CD14-positive monocyte (primary cell): ENCODE results near the gene HOXA7. TPM values are rescaled to one million over a fixed set of nuclear protein-coding genes. Genes with fewer than 3 reads are reported as not detected.

Source experiments
- DNase-seq, 3 donors: peaks; one replicate each; pipeline ENCODE4 v3.0.0-alpha.2; 2011 to 2022
- H2AFZ ChIP-seq: 2 replicates; pipeline ENCODE4 v1.6.0; 2012; ENCODE audit warnings: mild to moderate bottlenecking, low read depth, low read length, inconsistent platforms; ENCODE audit not compliant: insufficient read depth, poor library complexity, severe bottlenecking
- H3K27ac ChIP-seq, 2 donors: 1 replicate in 1 of 2; 2 replicates in 1 of 2; pipeline ENCODE4 v1.5.1; 2012 to 2013; ENCODE audit warnings: low read length in 2 of 2, control low read depth in 1 of 2, inconsistent platforms in 1 of 2, low read depth in 1 of 2, mild to moderate bottlenecking in 1 of 2
- H3K27me3 ChIP-seq, 2 donors: one replicate each; pipeline versions ENCODE4 v1.6.0 to v1.6.1; 2011 to 2013; ENCODE audit warnings: low read length in 2 of 2; ENCODE audit not compliant: control insufficient read depth in 2 of 2, insufficient read depth in 2 of 2
- H3K36me3 ChIP-seq, 2 donors: replicated peaks in 1 of 2; 1 replicate in 1 of 2; 2 replicates in 1 of 2; pipeline versions ENCODE4 v1.5.1 to v1.6.1; 2012 to 2013; ENCODE audit warnings: low read length in 2 of 2, control low read depth in 1 of 2, inconsistent platforms in 1 of 2, mild to moderate bottlenecking in 1 of 2; ENCODE audit not compliant: insufficient read depth in 2 of 2, control insufficient read depth in 1 of 2
- H3K4me1 ChIP-seq, 2 donors: 1 replicate in 1 of 2; 2 replicates in 1 of 2; pipeline versions ENCODE4 v1.5.1 to v1.6.1; 2012 to 2013; ENCODE audit warnings: low read length in 2 of 2, control low read depth in 1 of 2, inconsistent platforms in 1 of 2, mild to moderate bottlenecking in 1 of 2, moderate library complexity in 1 of 2; ENCODE audit not compliant: insufficient read depth in 2 of 2, control insufficient read depth in 1 of 2
- H3K4me2 ChIP-seq: replicated peaks from 2 replicates; pipeline ENCODE3; 2012; ENCODE audit warnings: low read length, moderate library complexity, mild to moderate bottlenecking; ENCODE audit not compliant: poor library complexity, severe bottlenecking; ENCODE audit errors: extremely low read depth
- H3K4me3 ChIP-seq, 3 experiments: fragments of 200-600 bp in 1 of 3; sonication (generic) in 1 of 3; replicated peaks in 1 of 3; 1 replicate in 2 of 3; 2 replicates in 1 of 3; pipeline ENCODE4 v1.5.1; 2011 to 2013; ENCODE audit warnings: low read length in 3 of 3, mild to moderate bottlenecking in 3 of 3, control low read depth in 2 of 3, low read depth in 2 of 3, inconsistent platforms in 1 of 3, moderate library complexity in 1 of 3
- H3K79me2 ChIP-seq: 2 replicates; pipeline ENCODE4 v1.6.0; 2012; ENCODE audit warnings: mild to moderate bottlenecking, control low read depth, inconsistent platforms, low read length, moderate library complexity; ENCODE audit not compliant: insufficient read depth
- H3K9ac ChIP-seq: 2 replicates; pipeline ENCODE4 v1.6.0; 2017; ENCODE audit warnings: low read length, mild to moderate bottlenecking; ENCODE audit not compliant: insufficient read depth, poor library complexity, severe bottlenecking
- H3K9me3 ChIP-seq, 2 donors: replicated peaks in 1 of 2; 1 replicate in 1 of 2; 2 replicates in 1 of 2; pipeline versions ENCODE4 v1.5.1 to v1.6.1; 2012 to 2013; ENCODE audit warnings: low read length in 2 of 2, control low read depth in 1 of 2; ENCODE audit not compliant: control insufficient read depth in 1 of 2, insufficient read depth in 1 of 2
- H4K20me1 ChIP-seq: 2 replicates; pipeline ENCODE4 v1.6.0; 2012; ENCODE audit warnings: mild to moderate bottlenecking, low read length, control low read depth, moderate library complexity; ENCODE audit not compliant: insufficient read depth
- H3K27ac Mint-ChIP-seq, 7 donors: one replicate each; pipeline ENCODE4 v1.8.0; 2020; ENCODE audit warnings: mild to moderate bottlenecking in 7 of 7, mixed read lengths in 7 of 7, moderate library complexity in 6 of 7, inconsistent platforms in 2 of 7
- H3K27me3 Mint-ChIP-seq, 3 donors: one replicate each; pipeline ENCODE4 v1.8.0; 2021 to 2022; ENCODE audit warnings: low read depth in 3 of 3, mild to moderate bottlenecking in 3 of 3, mixed read lengths in 3 of 3, moderate library complexity in 3 of 3, inconsistent platforms in 1 of 3
- H3K36me3 Mint-ChIP-seq, 2 donors: one replicate each; pipeline ENCODE4 v1.8.0; 2020; ENCODE audit warnings: mixed read lengths in 2 of 2, inconsistent platforms in 1 of 2, mild to moderate bottlenecking in 1 of 2
- H3K4me1 Mint-ChIP-seq: one replicate; pipeline ENCODE4 v1.8.0; 2020; ENCODE audit warnings: mild to moderate bottlenecking, mixed read lengths
- H3K4me3 Mint-ChIP-seq, 2 donors: one replicate each; pipeline ENCODE4 v1.8.0; 2020; ENCODE audit warnings: mild to moderate bottlenecking in 2 of 2, mixed read lengths in 2 of 2, moderate library complexity in 1 of 2
- H3K9me3 Mint-ChIP-seq, 7 donors: one replicate each; pipeline ENCODE4 v1.8.0; 2020 to 2022; ENCODE audit warnings: mixed read lengths in 7 of 7, mild to moderate bottlenecking in 6 of 7, moderate library complexity in 6 of 7, inconsistent platforms in 2 of 7
- CTCF ChIP-seq: fragments of 200-600 bp; IDR thresholded peaks from one replicate; pipeline ENCODE4 v1.8.0; 2022; ENCODE audit warnings: antibody characterized with exemption, mild to moderate bottlenecking
- WGBS: methylation state at CpG from one replicate; pipeline ENCODE4 v1.1.5; 2013; ENCODE audit warnings: missing lambda C conversion rate; ENCODE audit not compliant: insufficient coverage; 5-methylcytosine and 5-hydroxymethylcytosine counted together
- intact Hi-C, 2 donors: fragments of 100-400 bp; cut with micrococcal nuclease; formaldehyde crosslinking; loops; one replicate each; pipeline versions ENCODE4 v1.15.0 to v1.15.1; 2023
- polyA plus RNA-seq, 3 donors: library from polyadenylated mRNA; depleted of rRNA in 1 of 3; unstranded in 2 of 3; stranded (reverse) in 1 of 3; fragments of 300-500 nt in 2 of 3; fragments of >200 nt in 1 of 3; fragmentation: Illumina TruSeq in 2 of 3; gene quantifications; 1 replicate in 2 of 3; 2 replicates in 1 of 3; pipeline ENCODE4 v1.2.3, GENCODE V29; 2012 to 2021

HOXA7 gene
- polyA plus RNA-seq, 3 donors, result not detected

DNA sequence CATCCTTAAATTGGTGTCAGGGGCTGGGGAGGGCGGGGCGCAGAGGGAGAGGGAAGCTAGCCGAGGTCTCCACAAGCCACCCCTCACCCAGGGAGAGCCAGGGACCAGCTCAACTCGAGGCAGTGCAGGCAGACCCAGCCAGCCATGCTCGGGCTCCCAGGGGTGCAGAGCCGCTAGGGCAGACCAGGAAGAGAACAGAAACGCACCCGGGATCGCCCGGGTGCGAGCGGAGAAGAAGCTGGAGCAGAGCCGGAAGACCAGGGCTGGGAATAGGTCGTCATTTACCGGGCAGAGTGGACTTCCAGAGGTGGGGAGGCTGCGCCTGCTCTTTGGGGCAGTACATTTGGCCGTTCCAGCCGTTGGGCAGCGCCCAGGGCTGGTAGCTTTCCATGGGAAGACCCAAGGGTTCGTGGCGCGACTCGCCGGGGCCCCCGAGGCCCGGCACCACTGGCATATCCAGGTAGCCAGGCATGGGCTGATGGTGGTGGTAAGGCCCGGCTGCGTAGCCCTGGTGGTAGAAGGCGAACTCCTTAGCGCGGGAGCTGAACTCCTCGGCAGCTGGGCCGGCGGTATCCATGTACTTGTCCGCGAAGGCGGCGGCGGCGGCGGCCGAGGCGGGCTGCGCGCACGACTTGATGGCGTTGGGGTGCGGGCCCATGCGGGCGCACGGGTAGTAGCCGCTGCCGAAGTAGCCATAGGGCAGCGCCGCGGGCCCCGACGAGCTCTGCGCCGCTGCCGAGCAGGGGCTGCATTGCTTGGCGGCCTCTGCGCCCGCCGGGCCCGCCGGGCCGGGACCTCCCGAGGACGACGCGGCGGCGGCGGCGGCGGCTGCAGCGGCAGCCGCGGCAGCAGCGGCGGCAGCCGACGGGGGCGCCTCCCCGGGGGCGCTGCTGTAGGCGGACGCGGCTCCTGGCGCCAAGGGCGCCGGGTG is 42.7 kb upstream of the HOXA7 start:
- no peak for TF ChIP-seq CTCF
- Mint-ChIP-seq H3K4me3 (peak overlapping the region; percentile 67 to 84), H3K27me3 (peaks cover 86 to 92% (median 89%) of the 10 kb centered on the region in 3 donors), H3K36me3 (peaks cover 11 to 22% of the 10 kb centered on the region in 2 donors), H3K27ac (no peak overlapping the region), H3K9me3 (peaks cover 0 to 40% (median 21%) of the 10 kb centered on the region in 7 donors), H3K4me1 (peaks cover 47% of the 10 kb centered on the region)
- peak overlapping the region; percentile 54 for H3K4me2 ChIP-seq
- no peak for DNase-seq
- H3K4me1 ChIP-seq, result peaks cover 31 to 38% of the 10 kb centered on the region in 2 donors
- intact Hi-C loops, result loop anchor here (5.0 to 10.0 kb wide), 3 partner anchors 586 to 823 kb away; no protein-coding TSS in a partner anchor
- H2AFZ ChIP-seq, result peak overlapping the region; percentile 19
- no peaks in the 10 kb centered on the region for H3K79me2 ChIP-seq
- 2% methylated on average over 89 of the region's 93 CpGs for WGBS
- H3K27ac ChIP-seq, result no peak overlapping the region
- no peak overlapping the region for H3K4me3 ChIP-seq
- H3K36me3 ChIP-seq, result no peaks in the 10 kb centered on the region
- H3K9ac ChIP-seq, result no peak overlapping the region
- peaks cover 87 to 94% of the 10 kb centered on the region in 2 donors for H3K27me3 ChIP-seq
- H3K9me3 ChIP-seq, result peaks cover 0 to 39% of the 10 kb centered on the region in 2 donors
- no peaks in the 10 kb centered on the region for H4K20me1 ChIP-seq

DNA sequence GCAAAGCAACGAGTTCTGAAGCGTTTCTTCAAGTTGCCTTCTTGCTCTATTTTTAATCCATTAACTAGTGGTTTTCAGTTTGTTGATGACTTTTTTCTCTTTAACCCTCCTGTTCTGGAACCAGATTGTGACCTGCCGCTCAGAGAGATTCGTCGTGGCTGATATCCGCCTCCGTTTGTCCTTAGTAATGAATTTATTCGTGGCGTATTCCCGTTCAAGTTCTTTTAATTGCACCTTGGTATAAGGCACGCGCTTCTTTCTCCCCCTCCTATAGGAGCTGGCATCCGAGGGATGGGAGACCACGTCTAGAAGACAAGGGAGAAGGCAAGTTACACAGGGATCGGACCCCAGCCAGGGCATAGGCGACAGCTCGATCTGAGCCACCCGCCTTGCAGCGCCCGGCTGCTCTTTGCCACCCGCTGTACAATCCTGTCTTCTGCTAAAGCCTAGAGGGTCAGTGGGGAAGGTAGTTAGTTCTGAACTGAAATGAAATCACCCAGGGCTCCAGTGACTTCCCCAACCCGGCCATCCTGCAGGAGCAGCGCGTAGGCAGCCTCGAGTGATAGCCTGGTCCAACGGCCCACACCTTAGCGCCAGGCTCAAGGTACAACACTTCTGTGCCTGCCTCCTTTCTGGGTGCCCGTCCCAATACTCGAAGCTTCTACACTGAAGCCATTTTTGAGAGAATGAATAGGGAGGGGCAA is 41.8 kb upstream of the HOXA7 start:
- no peak for DNase-seq

More for the DNA sequence above, 41.8 kb upstream of the HOXA7 start:
- 17% methylated on average over 23 of the region's 29 CpGs for WGBS
- Histone ChIP-seq H3K4me1 (peaks cover 35 to 43% of the 10 kb centered on the region in 2 donors), H3K79me2 (no peaks in the 10 kb centered on the region), H3K9me3 (peaks cover 2 to 37% of the 10 kb centered on the region in 2 donors), H3K27ac (no peak overlapping the region), H3K4me3 (no peak overlapping the region), H3K9ac (no peak overlapping the region), H3K4me2 (peak overlapping the region; percentile 54), H2AFZ (no peak overlapping the region), H3K27me3 (peaks cover 87 to 94% of the 10 kb centered on the region in 2 donors), H4K20me1 (no peaks in the 10 kb centered on the region), H3K36me3 (no peaks in the 10 kb centered on the region)
- H3K36me3 Mint-ChIP-seq, result peaks cover 11 to 20% of the 10 kb centered on the region in 2 donors
- TF ChIP-seq CTCF, result no peak
- intact Hi-C loops, result loop anchor here (5.0 to 10.0 kb wide), 3 partner anchors 587 to 824 kb away; no protein-coding TSS in a partner anchor
- peaks cover 53% of the 10 kb centered on the region for H3K4me1 Mint-ChIP-seq
- no peak overlapping the region for H3K27ac Mint-ChIP-seq
- H3K4me3 Mint-ChIP-seq, result peak overlapping the region in 1 of 2 donors; percentile 84
- H3K9me3 Mint-ChIP-seq, result peaks cover 0 to 43% (median 26%) of the 10 kb centered on the region in 7 donors
- peaks cover 86 to 92% (median 89%) of the 10 kb centered on the region in 3 donors for H3K27me3 Mint-ChIP-seq
